GM19452 (cell line): ENCODE measurements around the gene ELL.
"Not testable (repeated sequence)": the region's sequence is repeated elsewhere in the genome, so short reads cannot be mapped to it uniquely, and the experiment has no call there.

Source experiments
- ATAC-seq: cut with Tn5 transposase; IDR thresholded peaks from one replicate; pipeline ENCODE4 v1.9.1; 2021; ENCODE audit not compliant: unreplicated experiment

ELL gene

GRCh38 chr19:18521692-18522123 lies at the start of gene ELL:
TSS of gene ELL (minus strand) at chr19:18522070. CDS start at chr19:18522055, 15 bp downstream.
- ATAC-seq = peak; percentile 9

GRCh38 chr19:18568367-18568766 lies 46.5 kb upstream of the ELL start:
- no peak for ATAC-seq

GRCh38 chr19:18566953-18567352 lies 45.1 kb upstream of the ELL start:
- ATAC-seq = no peak

GRCh38 chr19:18562086-18562485 lies 40.2 kb upstream of the ELL start:
- ATAC-seq = no peak

GRCh38 chr19:18559685-18560084 lies 37.8 kb upstream of the ELL start:
- no peak for ATAC-seq

GRCh38 chr19:18558604-18559003 lies 36.7 kb upstream of the ELL start:
- no peak for ATAC-seq

GRCh38 chr19:18558202-18558555 lies 36.3 kb upstream of the ELL start:
- ATAC-seq = no peak

- ATAC-seq = peak; percentile 95
These were observed 35.7 kb upstream of the ELL start, which contains the start of gene KXD1 for GRCh38 chr19:18557411-18558201. TSS of gene KXD1 (plus strand) at chr19:18557870. CDS start at chr19:18562057, 4,187 bp downstream.

- no peak for ATAC-seq
These were observed 29.8 kb upstream of the ELL start for GRCh38 chr19:18551631-18552030.

- peak; percentile 47 for ATAC-seq
These were observed 22.1 kb upstream of the ELL start for GRCh38 chr19:18543814-18544475.

GRCh38 chr19:18542941-18543813 lies 21.3 kb upstream of the ELL start, which contains the start of gene FKBP8:
TSS of gene FKBP8 (minus strand) at chr19:18543573. CDS start at chr19:18541970, 1,603 bp downstream.
- ATAC-seq = peak; percentile 97

- no peak for ATAC-seq
These were observed 20.4 kb upstream of the ELL start for GRCh38 chr19:18541992-18542940.

- no peak for ATAC-seq
These were observed 19.6 kb upstream of the ELL start for GRCh38 chr19:18541258-18541991.

- ATAC-seq = not testable (repeated sequence)
These were observed 18.3 kb upstream of the ELL start for GRCh38 chr19:18540200-18540599.

GRCh38 chr19:18539372-18539771 lies 17.5 kb upstream of the ELL start:
- ATAC-seq = no peak

GRCh38 chr19:18538115-18538514 lies 16.2 kb upstream of the ELL start:
- ATAC-seq = no peak

- ATAC-seq = no peak
These were observed 15.6 kb upstream of the ELL start for GRCh38 chr19:18537431-18537830.

GRCh38 chr19:18536475-18536874 lies 14.6 kb upstream of the ELL start:
- ATAC-seq = no peak

GRCh38 chr19:18533058-18533457 lies 11.2 kb upstream of the ELL start:
- ATAC-seq = no peak
